K562 (cell line): ENCODE measurements around the gene CBX4. TPM values are rescaled to one million over a fixed set of nuclear protein-coding genes. Genes with fewer than 3 reads are reported as not detected.
A peak's percentile ranks its signal among the peaks of the same experiment; 100 is the strongest.

Experiments
- BRF1 ChIP-seq: IDR thresholded peaks from 3 replicates; pipeline ENCODE4 v1.6.1; 2011; ENCODE audit warnings: borderline replicate concordance, mild to moderate bottlenecking; ENCODE audit not compliant: insufficient read length; ENCODE audit errors: extremely low read depth
- CBX8 ChIP-seq: fragments of 200-600 bp; sonication (generic); IDR thresholded peaks from 2 replicates; pipeline ENCODE4 v1.6.1; 2012; ENCODE audit warnings: borderline replicate concordance, mixed run types, low read depth, mild to moderate bottlenecking, moderate library complexity, mixed read lengths, low read length, control low read depth, inconsistent platforms; ENCODE audit not compliant: poor library complexity, severe bottlenecking; ENCODE audit errors: extremely low read depth
- CCAR2 ChIP-seq: fragments of 200-400 bp; formaldehyde crosslinking; IDR thresholded peaks from 2 replicates; pipeline ENCODE4 v1.6.1; 2017; ENCODE audit warnings: mild to moderate bottlenecking, low read depth, low read length
- HSF4 ChIP-seq: fragments of 250-450 bp; sonication (Bioruptor Pico); IDR thresholded peaks from 2 replicates; pipeline ENCODE4 v2.1.2; 2022; ENCODE audit warnings: mild to moderate bottlenecking, moderate library complexity, borderline replicate concordance
- L3MBTL2 ChIP-seq: fragments of 450-650 bp; IDR thresholded peaks from 2 replicates; pipeline ENCODE4 v1.6.1; 2016; ENCODE audit warnings: mild to moderate bottlenecking, moderate library complexity
- POLR2A ChIP-seq: fragments of 450-650 bp; conservative IDR thresholded peaks from 2 replicates; pipeline ENCODE4 v1.6.1; 2016
- TARDBP ChIP-seq: fragments of 450-650 bp; IDR thresholded peaks from 2 replicates; pipeline ENCODE4 v1.6.1; 2016
- XRCC4 ChIP-seq: IDR thresholded peaks from one replicate; pipeline ENCODE4 v1.6.1; 2011; ENCODE audit not compliant: insufficient read depth, insufficient read length; ENCODE audit errors: extremely low read depth
- ZNF224 ChIP-seq: sonication (generic); formaldehyde crosslinking; IDR thresholded peaks from 2 replicates; pipeline ENCODE4 v1.8.0; 2022; ENCODE audit warnings: mild to moderate bottlenecking, missing genetic modification reagents
- polyA plus RNA-seq, 8 experiments: library from polyadenylated mRNA; depleted of rRNA in 4 of 8; stranded (reverse) in 5 of 8; unstranded in 3 of 8; fragments of >200 nt; fragmentation: Nextera tagmentation in 2 of 8; fragmentation: Illumina TruSeq in 1 of 8; extraction: Ambion mirVana in 2 of 8; extraction: Trizol in 1 of 8; gene quantifications; 2 replicates each; pipeline versions ENCODE4 v1.2.1 to v1.2.3, GENCODE V29; 2011 to 2014; ENCODE audit warnings: inconsistent platforms in 1 of 8, missing spikeins in 1 of 8
- total RNA-seq, 7 experiments: library from RNA; depleted of rRNA in 6 of 7; stranded (reverse); fragments of >200 nt in 6 of 7; fragmentation: Illumina TruSeq in 2 of 7; extraction: Trizol in 2 of 7; gene quantifications; 2 replicates each; pipeline versions ENCODE4 v1.2.1 to v1.2.3, GENCODE V29; 2011 to 2021; ENCODE audit warnings: low replicate concordance in 1 of 7
- TF ChIP-seq, protein P1 (sequence below): fragments of 450-650 bp; IDR thresholded peaks from 2 replicates; pipeline ENCODE4 v1.6.1; 2018; ENCODE audit not compliant: partially characterized antibody
- TF ChIP-seq, protein P2 (sequence below): sonication (generic); formaldehyde crosslinking; IDR thresholded peaks from 2 replicates; pipeline ENCODE4 v1.8.1; 2022; ENCODE audit warnings: missing genetic modification reagents
- TF ChIP-seq, protein P3 (sequence below), 2 experiments: fragments of 450-650 bp in 1 of 2; sonication (generic) in 1 of 2; formaldehyde crosslinking in 1 of 2; IDR thresholded peaks; 2 replicates each; pipeline versions ENCODE4 v1.7.1 to v1.9.0; 2016 to 2022; ENCODE audit warnings: inconsistent platforms in 1 of 2, mild to moderate bottlenecking in 1 of 2, missing genetic modification reagents in 1 of 2

Gene CBX4
- total and polyA plus RNA-seq, 9 of the 15 experiments (the other 6 are each of a cell fraction or from before 2014, with no cell fraction given): 0.98 to 50.5 (median 10.0) TPM

DNA sequence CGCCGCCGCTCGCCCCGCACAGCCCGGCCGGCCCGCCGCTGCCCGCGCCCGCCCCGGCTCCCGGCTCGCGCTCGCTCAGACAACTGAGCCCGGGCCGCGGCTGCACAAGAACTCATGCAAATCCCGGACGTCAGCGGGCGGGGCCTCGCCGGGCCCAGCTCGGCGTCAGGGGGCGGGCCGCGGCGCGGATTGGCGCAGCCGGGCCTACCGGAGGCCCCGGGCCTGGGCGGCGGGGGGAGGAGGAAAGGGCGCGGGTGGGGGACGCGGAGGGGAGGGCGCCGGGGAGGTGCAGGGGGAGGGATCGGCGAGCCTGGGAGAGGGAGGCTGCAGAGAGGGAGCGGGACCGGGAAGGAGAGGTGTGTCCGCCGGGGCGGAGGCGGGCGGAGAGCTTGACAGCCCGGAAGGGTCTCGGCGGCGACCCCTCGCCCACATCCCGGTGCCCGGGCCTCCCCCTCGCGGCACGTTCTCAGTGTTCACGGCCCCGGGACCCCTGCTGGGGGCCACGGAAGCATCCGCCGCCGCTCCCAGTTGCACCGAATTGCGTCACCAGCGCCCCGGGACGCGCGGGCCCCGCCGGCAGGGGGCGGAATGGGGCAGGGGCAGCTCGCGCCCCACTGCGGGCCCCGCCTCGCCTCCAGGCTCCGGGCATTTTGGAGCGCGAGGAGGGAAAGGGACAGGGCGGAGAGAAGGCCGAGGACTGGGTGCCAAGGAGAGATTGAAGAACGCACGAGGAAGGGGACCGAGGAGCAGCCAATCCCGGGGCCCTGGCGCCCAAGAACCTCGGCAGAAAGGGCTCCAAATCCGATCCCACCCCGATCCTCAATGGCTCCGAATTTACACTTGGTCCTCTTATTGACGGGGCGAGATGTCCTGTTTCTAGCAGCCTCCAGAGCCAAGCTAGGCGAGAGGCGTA lies at the start of gene CBX4 (continued):
- TF ChIP-seq ZNF224 (CRISPR knock-in tag): no peak
- TF ChIP-seq L3MBTL2: peak; percentile 99
- TF ChIP-seq, protein P1, sequence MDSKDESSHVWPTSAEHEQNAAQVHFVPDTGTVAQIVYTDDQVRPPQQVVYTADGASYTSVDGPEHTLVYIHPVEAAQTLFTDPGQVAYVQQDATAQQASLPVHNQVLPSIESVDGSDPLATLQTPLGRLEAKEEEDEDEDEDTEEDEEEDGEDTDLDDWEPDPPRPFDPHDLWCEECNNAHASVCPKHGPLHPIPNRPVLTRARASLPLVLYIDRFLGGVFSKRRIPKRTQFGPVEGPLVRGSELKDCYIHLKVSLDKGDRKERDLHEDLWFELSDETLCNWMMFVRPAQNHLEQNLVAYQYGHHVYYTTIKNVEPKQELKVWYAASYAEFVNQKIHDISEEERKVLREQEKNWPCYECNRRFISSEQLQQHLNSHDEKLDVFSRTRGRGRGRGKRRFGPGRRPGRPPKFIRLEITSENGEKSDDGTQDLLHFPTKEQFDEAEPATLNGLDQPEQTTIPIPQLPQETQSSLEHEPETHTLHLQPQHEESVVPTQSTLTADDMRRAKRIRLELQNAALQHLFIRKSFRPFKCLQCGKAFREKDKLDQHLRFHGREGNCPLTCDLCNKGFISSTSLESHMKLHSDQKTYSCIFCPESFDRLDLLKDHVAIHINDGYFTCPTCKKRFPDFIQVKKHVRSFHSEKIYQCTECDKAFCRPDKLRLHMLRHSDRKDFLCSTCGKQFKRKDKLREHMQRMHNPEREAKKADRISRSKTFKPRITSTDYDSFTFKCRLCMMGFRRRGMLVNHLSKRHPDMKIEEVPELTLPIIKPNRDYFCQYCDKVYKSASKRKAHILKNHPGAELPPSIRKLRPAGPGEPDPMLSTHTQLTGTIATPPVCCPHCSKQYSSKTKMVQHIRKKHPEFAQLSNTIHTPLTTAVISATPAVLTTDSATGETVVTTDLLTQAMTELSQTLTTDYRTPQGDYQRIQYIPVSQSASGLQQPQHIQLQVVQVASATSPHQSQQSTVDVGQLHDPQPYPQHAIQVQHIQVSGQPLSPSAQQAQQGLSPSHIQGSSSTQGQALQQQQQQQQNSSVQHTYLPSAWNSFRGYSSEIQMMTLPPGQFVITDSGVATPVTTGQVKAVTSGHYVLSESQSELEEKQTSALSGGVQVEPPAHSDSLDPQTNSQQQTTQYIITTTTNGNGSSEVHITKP: peak; percentile 86
- TF ChIP-seq XRCC4: no peak
- TF ChIP-seq, protein P2, sequence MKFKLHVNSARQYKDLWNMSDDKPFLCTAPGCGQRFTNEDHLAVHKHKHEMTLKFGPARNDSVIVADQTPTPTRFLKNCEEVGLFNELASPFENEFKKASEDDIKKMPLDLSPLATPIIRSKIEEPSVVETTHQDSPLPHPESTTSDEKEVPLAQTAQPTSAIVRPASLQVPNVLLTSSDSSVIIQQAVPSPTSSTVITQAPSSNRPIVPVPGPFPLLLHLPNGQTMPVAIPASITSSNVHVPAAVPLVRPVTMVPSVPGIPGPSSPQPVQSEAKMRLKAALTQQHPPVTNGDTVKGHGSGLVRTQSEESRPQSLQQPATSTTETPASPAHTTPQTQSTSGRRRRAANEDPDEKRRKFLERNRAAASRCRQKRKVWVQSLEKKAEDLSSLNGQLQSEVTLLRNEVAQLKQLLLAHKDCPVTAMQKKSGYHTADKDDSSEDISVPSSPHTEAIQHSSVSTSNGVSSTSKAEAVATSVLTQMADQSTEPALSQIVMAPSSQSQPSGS (CRISPR knock-in tag): peak; percentile 86
- no peak for TF ChIP-seq HSF4 (CRISPR knock-in tag)
- TF ChIP-seq, protein P3, sequence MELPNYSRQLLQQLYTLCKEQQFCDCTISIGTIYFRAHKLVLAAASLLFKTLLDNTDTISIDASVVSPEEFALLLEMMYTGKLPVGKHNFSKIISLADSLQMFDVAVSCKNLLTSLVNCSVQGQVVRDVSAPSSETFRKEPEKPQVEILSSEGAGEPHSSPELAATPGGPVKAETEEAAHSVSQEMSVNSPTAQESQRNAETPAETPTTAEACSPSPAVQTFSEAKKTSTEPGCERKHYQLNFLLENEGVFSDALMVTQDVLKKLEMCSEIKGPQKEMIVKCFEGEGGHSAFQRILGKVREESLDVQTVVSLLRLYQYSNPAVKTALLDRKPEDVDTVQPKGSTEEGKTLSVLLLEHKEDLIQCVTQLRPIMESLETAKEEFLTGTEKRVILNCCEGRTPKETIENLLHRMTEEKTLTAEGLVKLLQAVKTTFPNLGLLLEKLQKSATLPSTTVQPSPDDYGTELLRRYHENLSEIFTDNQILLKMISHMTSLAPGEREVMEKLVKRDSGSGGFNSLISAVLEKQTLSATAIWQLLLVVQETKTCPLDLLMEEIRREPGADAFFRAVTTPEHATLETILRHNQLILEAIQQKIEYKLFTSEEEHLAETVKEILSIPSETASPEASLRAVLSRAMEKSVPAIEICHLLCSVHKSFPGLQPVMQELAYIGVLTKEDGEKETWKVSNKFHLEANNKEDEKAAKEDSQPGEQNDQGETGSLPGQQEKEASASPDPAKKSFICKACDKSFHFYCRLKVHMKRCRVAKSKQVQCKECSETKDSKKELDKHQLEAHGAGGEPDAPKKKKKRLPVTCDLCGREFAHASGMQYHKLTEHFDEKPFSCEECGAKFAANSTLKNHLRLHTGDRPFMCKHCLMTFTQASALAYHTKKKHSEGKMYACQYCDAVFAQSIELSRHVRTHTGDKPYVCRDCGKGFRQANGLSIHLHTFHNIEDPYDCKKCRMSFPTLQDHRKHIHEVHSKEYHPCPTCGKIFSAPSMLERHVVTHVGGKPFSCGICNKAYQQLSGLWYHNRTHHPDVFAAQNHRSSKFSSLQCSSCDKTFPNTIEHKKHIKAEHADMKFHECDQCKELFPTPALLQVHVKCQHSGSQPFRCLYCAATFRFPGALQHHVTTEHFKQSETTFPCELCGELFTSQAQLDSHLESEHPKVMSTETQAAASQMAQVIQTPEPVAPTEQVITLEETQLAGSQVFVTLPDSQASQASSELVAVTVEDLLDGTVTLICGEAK (IDR thresholded peaks at IDR 0.05): 0 out of 2 replicates have a peak, but pooled peaks have one; percentile 53
- TF ChIP-seq, protein P3 (CRISPR knock-in tag; IDR thresholded peaks at IDR 0.05): no peak
- peak; percentile 73 for TF ChIP-seq POLR2A
- no peak for TF ChIP-seq CCAR2
- TF ChIP-seq CBX8: no peak
- peak; percentile 95 for TF ChIP-seq TARDBP
- no peak for TF ChIP-seq BRF1
